ENCODE data around the gene NT5DC3. TPM values are rescaled to one million over a fixed set of nuclear protein-coding genes. Genes with fewer than 3 reads are reported as not detected.

NT5DC3 gene
- total and polyA plus RNA-seq, 2 of the 13 experiments (the other 11 are each of a cell fraction or from before 2014, with no cell fraction given): 3.2 to 6.6 TPM

DNA sequence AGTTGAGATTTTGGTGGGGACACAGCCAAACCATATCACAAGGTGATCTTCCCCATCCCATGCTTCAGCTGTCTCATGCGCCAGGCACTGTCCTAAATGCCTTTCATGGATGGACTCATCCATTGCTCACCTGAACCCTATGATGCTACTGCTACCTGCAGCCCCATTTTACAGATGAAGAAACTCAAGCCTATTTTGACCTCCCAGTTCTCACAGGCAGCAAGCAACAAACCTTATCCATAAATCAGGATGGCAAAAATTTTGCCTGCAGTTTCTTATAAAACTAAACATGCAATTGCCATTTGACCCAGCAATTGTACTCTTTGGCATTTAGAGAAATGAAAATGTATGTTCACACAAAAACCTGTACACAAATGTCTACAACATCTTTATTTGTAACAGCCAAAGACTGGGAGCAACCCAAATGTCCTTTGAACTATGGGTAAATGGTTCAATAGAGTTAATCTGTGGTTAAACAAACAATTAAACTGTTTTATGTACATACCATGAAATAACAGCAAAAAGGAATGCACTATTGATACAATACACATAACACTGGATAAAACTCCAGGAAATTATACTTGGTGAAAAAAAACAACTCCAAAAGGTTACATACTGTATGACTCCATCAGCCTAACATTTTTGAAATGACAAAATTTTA, 2.6 kb downstream of the NT5DC3 start (continued):
- TF ChIP-seq, protein P1, sequence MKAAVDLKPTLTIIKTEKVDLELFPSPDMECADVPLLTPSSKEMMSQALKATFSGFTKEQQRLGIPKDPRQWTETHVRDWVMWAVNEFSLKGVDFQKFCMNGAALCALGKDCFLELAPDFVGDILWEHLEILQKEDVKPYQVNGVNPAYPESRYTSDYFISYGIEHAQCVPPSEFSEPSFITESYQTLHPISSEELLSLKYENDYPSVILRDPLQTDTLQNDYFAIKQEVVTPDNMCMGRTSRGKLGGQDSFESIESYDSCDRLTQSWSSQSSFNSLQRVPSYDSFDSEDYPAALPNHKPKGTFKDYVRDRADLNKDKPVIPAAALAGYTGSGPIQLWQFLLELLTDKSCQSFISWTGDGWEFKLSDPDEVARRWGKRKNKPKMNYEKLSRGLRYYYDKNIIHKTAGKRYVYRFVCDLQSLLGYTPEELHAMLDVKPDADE (CRISPR knock-in tag; IDR thresholded peaks at IDR 0.05): no peak
- TF ChIP-seq ZNF598 (CRISPR knock-in tag; IDR thresholded peaks at IDR 0.05; ENCODE audit: borderline replicate concordance) (no peak), MED1 (CRISPR knock-in tag; IDR thresholded peaks at IDR 0.05) (peak; percentile 65), ZNF616 (CRISPR knock-in tag; IDR thresholded peaks at IDR 0.05; ENCODE audit: low read depth) (no peak), ZNF382 (CRISPR knock-in tag; IDR thresholded peaks at IDR 0.05; ENCODE audit: borderline replicate concordance) (no peak), ZNF230 (CRISPR knock-in tag; IDR thresholded peaks at IDR 0.05) (no peak), TFE3 (CRISPR knock-in tag; IDR thresholded peaks at IDR 0.05) (no peak), ZNF124 (CRISPR knock-in tag; IDR thresholded peaks at IDR 0.05) (no peak), NFIC (IDR thresholded peaks at IDR 0.05; ENCODE audit: low read length) (peak; percentile 89), ZFP91 (CRISPR knock-in tag; IDR thresholded peaks at IDR 0.05; ENCODE audit: borderline replicate concordance) (no peak), ATF5 (CRISPR knock-in tag; IDR thresholded peaks at IDR 0.05; ENCODE audit: low read depth) (no peak), THAP11 (CRISPR knock-in tag; IDR thresholded peaks at IDR 0.05) (peak; percentile 60; the same call in 1 of the 2 replicates), TBX3 (IDR thresholded peaks at IDR 0.05; ENCODE audit: borderline replicate concordance) (peak; percentile 96; the same call in 1 of the 2 replicates), ZNF253 (CRISPR knock-in tag; IDR thresholded peaks at IDR 0.05; ENCODE audit: borderline replicate concordance) (no peak), THRA (CRISPR knock-in tag; IDR thresholded peaks at IDR 0.05; ENCODE audit: borderline replicate concordance) (no peak; the same call in 1 of the 2 replicates), BORCS8-MEF2B (CRISPR knock-in tag; IDR thresholded peaks at IDR 0.05) (no peak), ZNF605 (CRISPR knock-in tag; IDR thresholded peaks at IDR 0.05) (no peak), SMC3 (IDR thresholded peaks at IDR 0.05; ENCODE audit: low read length) (no peak), SATB2 (CRISPR knock-in tag; IDR thresholded peaks at IDR 0.05) (no peak), TEAD3 (CRISPR knock-in tag; optimal IDR thresholded peaks at IDR 0.05; ENCODE audit: borderline replicate concordance) (peak; percentile 80), ZNF333 (CRISPR knock-in tag; IDR thresholded peaks at IDR 0.05; ENCODE audit: borderline replicate concordance) (no peak), SRF (IDR thresholded peaks at IDR 0.05; ENCODE audit: low read depth, low read length) (no peak)
- TF ChIP-seq, protein P2, sequence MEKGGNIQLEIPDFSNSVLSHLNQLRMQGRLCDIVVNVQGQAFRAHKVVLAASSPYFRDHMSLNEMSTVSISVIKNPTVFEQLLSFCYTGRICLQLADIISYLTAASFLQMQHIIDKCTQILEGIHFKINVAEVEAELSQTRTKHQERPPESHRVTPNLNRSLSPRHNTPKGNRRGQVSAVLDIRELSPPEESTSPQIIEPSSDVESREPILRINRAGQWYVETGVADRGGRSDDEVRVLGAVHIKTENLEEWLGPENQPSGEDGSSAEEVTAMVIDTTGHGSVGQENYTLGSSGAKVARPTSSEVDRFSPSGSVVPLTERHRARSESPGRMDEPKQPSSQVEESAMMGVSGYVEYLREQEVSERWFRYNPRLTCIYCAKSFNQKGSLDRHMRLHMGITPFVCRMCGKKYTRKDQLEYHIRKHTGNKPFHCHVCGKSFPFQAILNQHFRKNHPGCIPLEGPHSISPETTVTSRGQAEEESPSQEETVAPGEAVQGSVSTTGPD (CRISPR knock-in tag; IDR thresholded peaks at IDR 0.05): no peak

Data from HepG2 (cell line).